Hepatocyte (in vitro differentiated cells): Measurements from ENCODE around the gene FOXP4. TPM values are rescaled to one million over a fixed set of nuclear protein-coding genes. Genes with fewer than 3 reads are reported as not detected.
A peak's percentile ranks its signal among the peaks of the same experiment; 100 is the strongest.

Experiments used
- DNase-seq: peaks from one replicate; pipeline ENCODE4 v3.0.0-alpha.2; 2016; ENCODE audit warnings: low spot score
- H2AFZ ChIP-seq: fragments of 200-600 bp; sonication (generic); 2 replicates; pipeline ENCODE4 v1.6.0; 2016; ENCODE audit warnings: antibody characterized with exemption, mild to moderate bottlenecking
- H3K27ac ChIP-seq: fragments of 200-600 bp; sonication (generic); 2 replicates; pipeline ENCODE4 v1.5.1; 2016; ENCODE audit warnings: mild to moderate bottlenecking
- H3K27me3 ChIP-seq: fragments of 200-600 bp; sonication (generic); 2 replicates; pipeline ENCODE4 v1.6.1; 2016
- H3K36me3 ChIP-seq: fragments of 200-600 bp; sonication (generic); replicated peaks from 2 replicates; pipeline ENCODE4 v1.5.1; 2016; ENCODE audit warnings: low read depth; ENCODE audit not compliant: insufficient read depth
- H3K4me1 ChIP-seq: fragments of 200-600 bp; sonication (generic); 2 replicates; pipeline ENCODE4 v1.5.1; 2016; ENCODE audit warnings: mild to moderate bottlenecking, moderate library complexity; ENCODE audit not compliant: insufficient read depth
- H3K4me2 ChIP-seq: fragments of 200-600 bp; sonication (generic); 2 replicates; pipeline ENCODE4 v1.6.0; 2016
- H3K4me3 ChIP-seq: fragments of 200-600 bp; sonication (generic); 2 replicates; pipeline ENCODE4 v1.5.1; 2016; ENCODE audit warnings: mild to moderate bottlenecking
- H3K79me2 ChIP-seq: fragments of 200-600 bp; sonication (generic); 2 replicates; pipeline ENCODE4 v1.6.0; 2017; ENCODE audit warnings: mild to moderate bottlenecking
- H3K9me2 ChIP-seq: fragments of 200-600 bp; sonication (generic); replicated peaks from 2 replicates; pipeline ENCODE4 v1.6.0; 2017; ENCODE audit warnings: mild to moderate bottlenecking; ENCODE audit not compliant: insufficient read depth
- H3K9me3 ChIP-seq: fragments of 200-600 bp; sonication (generic); 2 replicates; pipeline ENCODE4 v1.5.1; 2016; ENCODE audit warnings: low read depth, mild to moderate bottlenecking
- H4K20me1 ChIP-seq: fragments of 200-600 bp; sonication (generic); 2 replicates; pipeline ENCODE4 v1.6.0; 2016; ENCODE audit warnings: mild to moderate bottlenecking; ENCODE audit not compliant: insufficient read depth, poor library complexity, severe bottlenecking
- CTCF ChIP-seq: fragments of 200-600 bp; sonication (generic); IDR thresholded peaks from 2 replicates; pipeline ENCODE4 v1.5.1; 2016; ENCODE audit warnings: antibody characterized with exemption, mild to moderate bottlenecking; ENCODE audit not compliant: poor library complexity
- EZH2 ChIP-seq: fragments of 200-600 bp; sonication (generic); IDR thresholded peaks from 2 replicates; pipeline ENCODE4 v1.6.1; 2016; ENCODE audit warnings: antibody characterized with exemption, mild to moderate bottlenecking, borderline replicate concordance
- EZH2phosphoT487 ChIP-seq: fragments of 200-600 bp; sonication (generic); IDR thresholded peaks from one replicate; pipeline ENCODE4 v1.6.1; 2018; ENCODE audit warnings: antibody characterized with exemption, mild to moderate bottlenecking, low read depth, moderate library complexity; ENCODE audit not compliant: unreplicated experiment, severe bottlenecking
- WGBS: methylation state at CpG from one replicate; pipeline ENCODE4 v1.1.6; 2016; ENCODE audit warnings: low lambda C conversion rate; ENCODE audit errors: missing lambda C conversion rate; 5-methylcytosine and 5-hydroxymethylcytosine counted together
- polyA plus RNA-seq: library from polyadenylated mRNA; unstranded; fragments of >200 nt; fragmentation: Nextera tagmentation; extraction: Ambion mirVana; gene quantifications from 2 replicates; pipeline ENCODE4 v1.2.1, GENCODE V29; 2016
- total RNA-seq: library from RNA; depleted of rRNA; stranded (reverse); fragments of >200 nt; gene quantifications from 2 replicates; pipeline ENCODE4 v1.2.3, GENCODE V29; 2014

The FOXP4 gene
- total and polyA plus RNA-seq, 2 experiments from 2014 or later: 24.3 to 87.8 TPM

- H3K4me1 ChIP-seq: peaks cover 57% of the 10 kb centered on the region
- H3K79me2 ChIP-seq: peaks cover 37% of the 10 kb centered on the region
- WGBS: 87% methylated on average over 8 of the region's 9 CpGs
- no peak overlapping the region for H3K4me3 ChIP-seq
- no peaks in the 10 kb centered on the region for H3K27me3 ChIP-seq
- peak overlapping the region; percentile 61 for H3K27ac ChIP-seq
- H3K9me3 ChIP-seq: no peaks in the 10 kb centered on the region
- DNase-seq: no peak
- no peaks in the 10 kb centered on the region for H3K9me2 ChIP-seq
- H4K20me1 ChIP-seq: peaks cover 4% of the 10 kb centered on the region
- H3K36me3 ChIP-seq: no peaks in the 10 kb centered on the region
- TF ChIP-seq EZH2: no peak
- no peak for TF ChIP-seq EZH2phosphoT487
- TF ChIP-seq CTCF: no peak
- H2AFZ ChIP-seq: no peak overlapping the region
- peak overlapping the region; percentile 30 for H3K4me2 ChIP-seq
Observed at GRCh38 chr6:41585605-41586004, 39.4 kb downstream of the FOXP4 start.

GRCh38 chr6:41586252-41587007, 40.2 kb downstream of the FOXP4 start:
- no peak overlapping the region for H3K27ac ChIP-seq
- H3K4me1 ChIP-seq: peaks cover 49% of the 10 kb centered on the region

GRCh38 chr6:41587131-41587879, 41.1 kb downstream of the FOXP4 start:
- Histone ChIP-seq H3K4me1 (peaks cover 40% of the 10 kb centered on the region), H3K9me3 (no peaks in the 10 kb centered on the region), H2AFZ (no peak overlapping the region), H3K27me3 (no peaks in the 10 kb centered on the region), H3K36me3 (no peaks in the 10 kb centered on the region), H3K79me2 (peaks cover 22% of the 10 kb centered on the region), H3K9me2 (no peaks in the 10 kb centered on the region), H4K20me1 (no peaks in the 10 kb centered on the region), H3K4me3 (no peak overlapping the region), H3K27ac (no peak overlapping the region), H3K4me2 (no peak overlapping the region)
- 89% methylated on average over 15 of the region's 26 CpGs for WGBS
- DNase-seq: no peak
- TF ChIP-seq EZH2 (no peak), CTCF (no peak), EZH2phosphoT487 (no peak)

More at GRCh38 chr6:41586252-41587007, 40.2 kb downstream of the FOXP4 start:
- H3K79me2 ChIP-seq: peaks cover 29% of the 10 kb centered on the region
- no peaks in the 10 kb centered on the region for H3K36me3 ChIP-seq
- no peak overlapping the region for H3K4me2 ChIP-seq
- H4K20me1 ChIP-seq: peaks cover 2% of the 10 kb centered on the region
- DNase-seq: no peak
- H3K4me3 ChIP-seq: no peak overlapping the region
- no peak for TF ChIP-seq CTCF
- TF ChIP-seq EZH2phosphoT487: no peak
- TF ChIP-seq EZH2: no peak
- no peaks in the 10 kb centered on the region for H3K27me3 ChIP-seq
- no peak overlapping the region for H2AFZ ChIP-seq
- no peaks in the 10 kb centered on the region for H3K9me2 ChIP-seq
- no peaks in the 10 kb centered on the region for H3K9me3 ChIP-seq
- 84% methylated on average over 16 of the region's 28 CpGs for WGBS
